ENCODE results near the gene PDIA5.

PDIA5 gene

DNA sequence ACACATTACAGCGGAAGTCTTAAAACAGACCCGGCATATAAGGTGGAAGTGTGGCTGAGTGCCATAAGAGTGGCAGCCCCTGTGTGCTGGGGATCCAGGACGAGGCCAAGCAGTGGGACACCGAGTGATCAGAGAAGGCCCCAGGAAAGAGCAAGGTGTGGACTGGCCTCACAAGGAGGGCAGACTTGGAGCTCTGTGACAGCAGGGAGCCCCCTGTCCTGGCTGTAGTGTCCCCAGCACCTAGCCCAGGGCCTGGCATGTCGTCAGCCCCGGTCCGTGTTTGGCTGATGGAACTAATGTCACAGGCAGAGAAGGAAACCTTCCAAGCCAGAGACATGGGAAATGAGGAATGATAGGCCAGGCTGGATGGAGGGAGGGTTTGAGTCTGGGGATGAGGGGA, 4.8 kb downstream of the PDIA5 start:
- no peak for DNase-seq (ENCODE audit: low spot score)

DNA sequence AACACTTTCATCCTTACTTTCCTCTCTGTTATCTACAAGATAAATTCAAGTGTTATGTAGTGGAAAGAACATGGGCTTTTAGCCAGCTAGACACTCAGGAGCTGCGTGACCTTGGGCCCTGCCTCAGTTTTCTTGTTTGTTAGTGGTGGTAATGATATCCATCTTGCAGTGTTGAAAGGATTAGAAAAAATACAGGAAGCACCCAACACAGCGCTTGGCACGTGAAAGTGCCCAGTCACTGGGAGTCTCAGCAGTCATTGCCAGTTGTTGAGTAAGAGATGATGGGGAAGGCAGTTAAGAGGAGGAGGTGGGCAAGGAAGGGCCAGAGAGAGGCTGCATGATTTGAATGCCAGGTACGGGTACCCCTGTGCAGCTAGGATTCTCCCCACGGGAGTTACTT, 5.3 kb downstream of the PDIA5 start:
- DNase-seq (ENCODE audit: low spot score): no peak

DNA sequence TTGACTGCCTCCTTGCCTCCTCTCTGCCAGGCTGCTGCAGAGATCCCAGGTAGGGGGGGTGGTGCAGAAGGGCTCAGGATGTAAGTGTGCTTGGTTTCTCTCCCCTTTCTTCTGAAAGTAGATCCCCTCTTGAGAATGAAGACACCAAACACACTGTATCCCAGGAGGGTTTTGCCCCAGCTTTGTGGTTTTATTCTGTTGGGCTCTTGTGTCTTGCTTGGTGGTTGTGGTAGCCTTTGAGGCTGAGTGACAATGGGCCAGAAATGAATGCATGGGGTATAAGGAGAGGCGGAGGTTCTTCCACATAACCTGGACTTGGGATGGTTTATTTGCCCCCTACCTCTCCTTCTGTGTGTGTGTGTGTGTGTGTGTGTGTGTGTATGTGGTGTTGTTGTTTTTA, 5.7 kb downstream of the PDIA5 start:
- no peak for DNase-seq (ENCODE audit: low spot score)

DNA sequence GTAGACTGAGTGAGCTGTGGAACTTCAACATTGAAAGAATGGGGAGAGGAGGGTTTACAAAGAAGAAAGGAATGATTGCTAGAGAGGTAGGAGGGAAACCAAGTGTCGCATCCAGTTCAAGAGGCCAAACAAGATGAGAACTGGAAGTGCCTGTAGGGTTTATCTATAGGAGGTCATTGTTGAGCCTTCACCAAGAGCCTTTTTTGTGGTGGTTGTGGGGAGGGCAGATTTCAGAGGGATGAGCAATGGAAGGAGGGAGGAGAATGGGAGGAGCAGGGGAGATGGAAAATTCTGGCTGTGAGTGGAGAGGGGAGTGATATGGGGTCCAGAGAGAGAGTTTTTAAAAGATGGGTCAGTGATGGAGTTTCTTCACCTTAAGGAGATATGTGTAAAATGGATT, 8.5 kb downstream of the PDIA5 start:
- no peak for DNase-seq (ENCODE audit: low spot score)

DNA sequence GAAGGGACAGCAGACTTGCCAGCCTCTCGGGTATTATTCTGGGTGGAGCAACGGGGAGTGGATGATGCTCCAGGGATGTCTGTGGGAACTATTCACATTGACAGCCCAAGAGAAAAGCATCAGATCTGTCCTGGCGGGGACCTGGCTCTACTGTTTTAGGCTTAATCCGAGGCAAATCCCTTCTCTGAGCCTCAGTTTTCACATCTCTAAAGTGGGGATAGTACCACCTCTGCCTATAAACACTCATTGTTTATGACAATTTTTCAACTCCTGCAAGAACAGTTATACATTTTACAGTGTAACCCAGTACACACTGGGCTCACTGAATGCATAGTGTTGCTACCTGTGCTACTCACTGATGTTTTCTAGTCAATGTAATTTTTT, 9.3 kb downstream of the PDIA5 start:
- no peak for DNase-seq (ENCODE audit: low spot score)

DNA sequence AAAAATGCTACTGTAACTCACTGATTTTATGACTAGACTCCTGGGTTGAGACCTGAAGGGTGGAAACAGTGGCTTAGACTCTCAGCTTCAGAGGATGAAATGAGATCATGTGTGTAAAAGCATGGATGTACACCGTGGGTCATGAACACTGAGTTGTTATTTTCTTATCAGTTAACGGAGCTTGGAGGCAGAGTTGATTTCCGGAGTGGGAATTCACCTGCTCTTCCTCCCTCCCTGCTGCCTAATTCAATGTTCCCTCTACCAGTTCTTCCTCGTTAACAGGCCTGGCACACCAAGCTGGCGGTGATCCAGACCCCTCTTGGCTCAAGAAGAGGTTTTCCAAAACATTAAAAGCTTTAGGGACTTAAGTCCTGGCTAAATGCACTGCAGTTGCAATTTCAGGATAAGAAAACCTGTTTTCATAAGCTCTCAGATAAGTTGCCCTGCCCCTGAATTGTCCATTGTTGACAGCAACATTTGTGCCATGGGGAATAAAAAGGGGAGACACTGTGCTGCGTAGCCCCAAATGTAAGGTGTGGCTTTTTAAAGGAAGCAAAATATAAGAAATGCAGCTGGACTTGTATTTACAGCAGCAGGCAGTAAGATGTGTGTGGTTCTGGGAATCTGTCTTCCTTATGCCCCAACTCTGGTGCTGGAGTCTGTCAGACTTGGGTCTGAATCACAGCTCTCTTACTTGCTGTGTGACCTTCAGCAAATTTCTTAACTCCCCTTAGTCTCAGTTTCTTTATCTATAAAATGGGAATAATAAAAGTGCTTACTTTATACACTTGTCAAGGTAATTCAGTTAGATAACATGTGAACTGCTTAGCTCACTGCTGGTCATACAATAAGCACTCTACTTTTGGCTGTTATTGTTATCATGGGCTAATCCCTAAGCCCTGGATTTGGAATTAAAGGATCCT, 9.9 kb downstream of the PDIA5 start:
- DNase-seq (ENCODE audit: low spot score): no peak

DNA sequence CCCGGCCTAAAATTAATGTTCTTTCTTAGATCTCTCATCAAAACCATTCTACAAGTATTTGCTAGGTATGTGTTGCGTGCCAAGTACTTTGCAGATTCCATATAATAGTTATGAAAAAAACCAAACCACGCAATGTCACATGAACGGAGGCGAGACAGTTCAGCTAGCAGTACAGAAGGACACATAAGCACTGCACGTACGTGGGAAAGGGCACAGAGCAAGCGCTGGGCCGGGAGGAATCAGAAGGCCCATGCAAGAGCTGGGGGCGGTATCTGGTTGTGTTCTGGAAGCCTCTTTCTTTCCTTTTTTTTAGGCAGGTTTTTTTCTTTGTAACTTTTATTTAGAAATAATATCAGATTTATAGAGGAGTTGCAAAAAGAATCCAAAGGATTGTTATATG, 11.3 kb downstream of the PDIA5 start:
- DNase-seq (ENCODE audit: low spot score): no peak

DNA sequence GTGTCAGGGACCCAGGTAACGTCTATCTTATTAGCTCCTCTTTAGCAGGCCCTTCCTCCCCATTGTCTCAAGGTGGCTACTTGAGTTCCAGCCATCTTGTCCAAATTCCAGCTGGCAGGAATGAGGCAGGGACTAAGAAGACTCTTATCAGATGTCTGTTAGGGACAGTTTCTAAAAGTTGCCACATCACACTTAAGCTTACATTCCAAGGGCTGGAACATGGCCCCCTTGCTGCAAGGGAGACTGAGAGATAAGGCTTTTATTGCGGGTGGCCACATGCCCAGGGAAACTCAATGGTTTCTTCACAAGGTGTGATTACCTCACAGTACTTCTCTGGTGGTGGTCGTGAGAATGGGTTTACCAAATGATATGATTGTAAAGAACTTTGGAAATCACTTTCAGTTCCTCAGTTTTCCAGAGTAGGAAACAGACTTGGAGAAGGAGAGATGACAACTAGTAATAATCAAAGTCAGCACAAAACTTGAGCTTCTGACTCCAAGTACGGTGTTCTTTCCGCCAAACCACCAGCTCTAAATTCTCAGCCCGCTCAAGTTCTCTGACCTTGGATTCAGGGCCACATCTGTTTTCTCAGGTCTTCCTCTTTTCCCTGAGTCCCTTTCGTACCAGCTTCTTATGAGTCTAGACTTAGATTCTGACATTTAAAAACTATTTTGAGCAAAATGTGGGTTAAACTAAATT, 14.2 kb downstream of the PDIA5 start:
- DNase-seq (ENCODE audit: low spot score): no peak

DNA sequence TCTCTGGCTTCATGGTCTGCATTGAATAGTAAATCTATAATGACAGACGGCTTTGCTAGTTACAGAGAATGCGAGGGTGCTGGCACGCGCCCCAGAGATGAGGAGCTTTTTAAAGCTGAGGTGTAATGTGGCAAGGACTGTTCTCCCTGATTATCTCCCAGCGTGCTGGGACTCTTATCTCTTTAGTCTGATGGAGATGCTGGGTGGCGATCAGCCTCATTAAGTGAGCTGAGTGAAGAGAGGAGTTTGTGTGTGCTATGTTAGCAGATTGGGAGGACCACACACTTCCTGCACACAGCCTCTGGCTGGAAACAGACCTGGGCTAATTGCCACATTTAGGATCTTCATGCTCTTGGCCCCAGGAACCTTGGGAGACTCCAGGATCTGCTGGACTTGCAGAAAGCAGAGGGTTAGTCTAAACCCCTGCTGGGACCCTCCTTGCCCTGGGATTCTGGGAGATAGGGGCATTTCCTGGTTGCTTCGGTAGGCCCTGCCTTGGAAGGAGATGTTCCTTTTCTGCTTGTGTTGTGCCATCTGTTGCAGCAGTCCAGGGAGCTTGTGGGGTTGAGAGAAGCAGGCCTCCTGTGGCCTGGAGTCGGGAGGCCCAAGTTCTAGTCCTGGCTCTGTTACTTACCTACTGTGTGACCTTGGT, 15.0 kb downstream of the PDIA5 start:
- DNase-seq (ENCODE audit: low spot score): no peak

DNA sequence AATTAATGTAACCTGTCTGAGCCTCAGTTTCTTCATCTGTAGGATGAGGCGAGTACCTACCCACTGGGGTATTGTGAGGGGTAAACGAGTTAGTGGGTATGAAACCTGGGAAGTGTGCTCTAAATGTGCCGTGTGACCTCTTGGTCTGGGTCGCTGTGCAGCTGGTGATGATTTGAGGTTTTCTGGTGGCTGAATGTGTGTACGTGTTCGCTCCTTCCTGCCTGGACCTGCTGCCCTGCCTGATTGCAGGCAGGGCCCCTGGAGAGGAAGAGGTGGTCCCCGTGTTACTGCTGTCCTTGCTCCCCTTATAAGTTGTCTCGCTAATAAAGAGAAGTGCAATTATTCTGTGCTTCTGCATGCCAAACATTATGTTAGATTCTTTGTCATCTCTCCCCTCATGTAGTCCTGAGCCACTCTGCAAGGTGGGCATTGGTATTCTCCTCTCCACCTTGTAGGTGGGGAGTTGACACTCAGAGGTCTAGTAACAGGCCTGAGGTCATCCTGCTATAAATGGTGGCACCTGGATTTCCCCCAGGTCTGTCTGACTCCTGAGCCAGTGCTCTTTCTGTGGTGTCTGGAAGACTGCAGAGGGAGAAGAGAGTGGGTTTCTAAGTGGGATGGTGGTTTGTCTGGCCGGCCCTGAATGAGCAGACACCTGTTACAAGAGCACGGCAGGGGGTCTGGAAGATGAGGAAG, 15.7 kb downstream of the PDIA5 start:
- DNase-seq (ENCODE audit: low spot score): no peak

DNA sequence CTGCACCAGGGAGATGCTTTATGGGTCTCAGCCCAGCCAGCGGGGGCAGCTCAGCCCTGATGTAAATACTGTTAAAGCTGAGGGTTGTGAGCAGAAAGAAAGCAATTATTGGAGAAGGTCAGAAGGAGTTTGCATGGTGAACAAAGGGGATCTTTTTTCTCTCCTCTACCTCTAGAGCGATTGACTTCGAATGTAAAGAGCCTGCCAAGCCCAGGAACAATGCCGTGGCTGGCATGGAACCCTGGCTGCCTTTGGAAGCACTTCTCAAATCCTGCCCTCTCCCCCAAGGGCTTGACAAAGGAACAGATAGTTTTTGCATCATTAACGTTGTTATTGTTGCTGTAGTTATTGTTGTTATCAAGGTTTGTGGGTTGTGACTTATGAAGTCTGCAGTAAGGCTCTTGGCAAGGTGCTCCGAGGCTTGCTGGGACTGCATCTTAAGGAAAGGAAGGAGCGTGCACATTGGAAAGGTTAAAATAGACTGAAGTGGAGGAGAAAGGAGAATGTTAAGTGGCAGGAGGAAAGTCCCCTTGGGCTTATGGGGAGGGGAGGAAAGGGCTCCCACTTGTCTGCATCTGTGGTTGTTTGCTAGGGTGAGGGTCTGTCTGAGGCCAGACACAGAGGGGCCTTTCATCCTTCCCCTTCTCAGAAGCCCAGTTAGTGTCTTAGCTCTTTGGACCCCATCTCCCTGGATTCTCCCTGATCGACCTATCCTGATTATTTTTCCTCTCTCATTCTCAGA, 16.7 kb downstream of the PDIA5 start:
- DNase-seq (ENCODE audit: low spot score): peak; percentile 33

DNA sequence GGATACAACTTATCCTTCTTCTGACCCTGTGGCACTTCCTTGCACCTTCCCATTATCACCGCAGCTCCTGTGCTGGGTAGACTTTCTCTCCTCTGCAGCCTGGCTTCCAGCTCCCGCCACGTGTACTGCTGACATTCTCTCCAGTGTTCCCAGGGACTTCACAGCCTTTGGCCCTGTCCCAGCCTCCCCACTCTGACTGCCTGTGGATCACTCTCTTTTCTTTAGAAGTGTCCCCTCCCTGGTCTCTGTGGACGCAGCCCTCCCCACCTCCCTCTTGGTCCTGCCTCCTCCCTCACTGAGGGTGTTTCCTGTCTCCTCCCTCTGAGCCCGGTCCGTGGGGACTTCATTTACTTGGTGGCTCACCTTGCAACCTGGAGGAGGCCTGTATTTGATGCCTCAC, 17.4 kb downstream of the PDIA5 start:
- peak; percentile 43 for DNase-seq (ENCODE audit: low spot score)

DNA sequence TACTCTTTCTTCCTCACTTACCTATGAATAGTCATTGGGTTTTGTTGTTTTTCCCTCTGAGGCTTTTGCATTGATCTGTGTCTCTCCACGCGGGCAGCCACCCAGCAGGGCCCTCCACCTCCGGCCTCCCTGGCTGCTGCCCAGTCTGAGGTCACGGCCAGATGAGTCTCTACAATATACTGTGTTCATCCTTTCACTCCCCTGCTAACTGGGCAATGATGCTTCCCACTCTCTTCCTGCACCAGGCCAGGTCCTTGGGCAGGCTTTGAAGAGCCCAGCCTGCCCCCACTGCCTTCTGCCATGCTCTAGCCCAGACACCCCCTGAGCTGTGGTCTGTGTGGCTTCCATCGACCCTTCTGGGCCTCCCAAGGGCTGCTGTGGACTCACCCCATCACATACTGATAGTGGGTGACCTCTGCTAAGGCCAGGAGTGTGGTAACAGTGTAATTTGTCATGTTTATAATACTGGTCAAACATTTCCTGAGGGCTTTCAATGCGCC, 18.0 kb downstream of the PDIA5 start:
- DNase-seq (ENCODE audit: low spot score): no peak

DNA sequence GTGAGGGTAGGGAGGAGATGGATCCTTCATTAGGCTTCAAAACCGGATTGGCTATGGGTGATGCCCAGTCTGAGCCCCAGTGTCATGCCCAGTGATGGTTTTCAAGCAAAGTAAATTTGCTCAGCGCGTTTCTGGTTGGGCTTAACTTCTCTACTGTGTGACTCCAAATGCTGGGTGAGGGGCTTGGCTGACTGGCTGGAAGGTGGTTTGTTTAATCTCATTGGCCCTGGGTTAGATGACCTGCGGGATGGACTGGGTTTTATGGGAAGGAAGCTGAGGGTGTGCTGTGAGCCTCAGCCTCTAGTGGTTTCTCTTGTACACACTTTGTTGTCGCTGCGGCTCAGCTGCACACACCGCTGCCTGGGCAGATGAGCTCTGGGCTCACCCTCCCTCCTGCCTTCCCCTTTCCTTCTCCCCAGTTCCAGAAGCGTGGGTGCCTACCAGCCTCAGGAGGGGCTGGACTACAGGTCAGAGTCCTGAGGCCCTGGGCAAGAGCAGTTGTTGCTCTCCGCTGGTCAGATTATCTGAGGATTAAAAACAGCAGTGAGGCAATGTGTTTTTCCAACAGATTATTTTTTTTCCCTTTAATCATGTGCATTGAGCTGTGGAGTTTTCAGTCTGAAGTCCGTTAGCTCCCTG, 18.6 kb downstream of the PDIA5 start:
- no peak for DNase-seq (ENCODE audit: low spot score)

DNA sequence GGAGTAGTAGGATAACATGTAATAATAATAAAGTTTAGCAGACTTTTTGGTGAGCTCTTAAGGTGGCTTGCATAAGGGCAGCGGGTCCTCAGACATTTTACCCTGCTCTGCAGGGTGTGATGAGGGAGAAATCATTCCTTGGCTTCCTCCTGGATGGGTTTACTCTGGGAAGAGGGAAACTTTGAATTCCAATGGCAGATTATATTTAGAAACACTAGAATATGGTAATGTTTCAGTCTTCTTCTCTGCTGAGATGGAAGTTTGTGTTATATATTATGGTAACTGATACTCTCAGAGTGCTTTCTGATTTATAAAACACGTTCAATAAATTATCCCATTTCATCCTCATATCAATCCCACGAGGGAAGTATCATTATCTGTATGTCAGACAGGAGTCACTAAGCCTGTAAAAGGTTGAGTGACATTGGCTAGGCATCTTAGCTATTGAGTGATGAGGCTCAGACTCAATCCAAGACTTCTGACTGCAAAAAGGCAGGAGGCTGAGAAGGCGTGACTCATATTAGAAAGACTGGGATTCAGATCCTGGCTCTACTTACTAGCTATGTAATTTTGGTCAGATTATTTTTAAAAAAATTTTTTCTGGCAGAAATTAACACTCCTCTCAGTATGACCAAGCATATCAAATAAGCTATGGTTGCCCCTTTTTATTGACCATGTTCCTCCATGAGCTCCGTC, 19.3 kb downstream of the PDIA5 start:
- DNase-seq (ENCODE audit: low spot score): no peak

DNA sequence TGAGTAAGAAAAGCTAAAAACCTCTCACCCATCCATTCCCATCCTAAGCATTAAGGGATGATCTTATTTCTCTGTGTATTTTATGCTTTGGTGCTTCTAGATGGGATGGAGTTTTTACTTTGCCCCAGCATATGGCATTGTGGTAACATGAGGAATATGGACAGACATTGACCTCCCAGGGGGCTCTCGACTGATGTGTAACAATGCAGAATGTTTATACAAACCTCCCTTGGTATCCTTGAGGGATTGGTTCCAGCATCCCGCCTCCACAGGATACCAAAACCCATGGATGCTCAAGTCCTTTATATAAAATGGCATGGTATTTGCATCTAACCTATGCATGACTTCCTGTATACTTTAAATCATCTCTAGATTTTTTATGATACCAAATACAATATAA, 21.6 kb downstream of the PDIA5 start:
- DNase-seq (ENCODE audit: low spot score): no peak

DNA sequence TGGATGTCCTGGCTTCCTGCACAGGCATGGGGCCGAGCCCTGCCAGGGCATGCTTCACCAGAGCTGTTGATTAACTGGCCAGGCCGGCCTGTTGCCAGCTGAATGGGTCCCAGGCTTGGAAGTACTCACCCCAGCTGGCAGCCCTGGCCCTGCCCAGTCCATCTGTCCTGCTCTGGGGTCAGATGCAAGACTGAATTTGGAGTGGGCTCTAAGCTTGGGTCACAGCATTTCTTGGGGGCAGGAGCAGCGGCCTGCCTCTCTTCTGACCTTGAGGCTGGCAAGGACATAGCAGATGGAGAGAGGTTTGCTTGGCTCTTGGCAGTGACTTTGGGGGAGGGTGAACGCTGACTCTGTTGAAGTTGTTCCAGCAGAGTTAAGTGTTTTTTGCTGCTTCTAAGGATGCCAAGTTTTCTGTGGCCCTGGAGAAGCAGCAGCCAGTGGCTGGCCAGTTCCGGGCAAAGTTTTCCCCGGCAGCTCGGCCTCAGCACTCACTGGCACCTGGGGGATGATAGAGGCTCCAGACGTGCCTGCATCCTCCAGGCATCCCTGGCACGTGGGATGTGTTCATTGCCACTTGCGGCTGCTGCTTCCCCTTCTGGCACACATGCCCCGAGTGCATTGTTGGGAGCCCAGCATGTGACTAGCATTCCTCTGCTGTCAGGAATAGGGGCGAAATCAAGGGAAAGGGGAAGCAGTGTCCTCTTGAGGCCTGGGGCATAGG, 22.9 kb downstream of the PDIA5 start:
- no peak for DNase-seq (ENCODE audit: low spot score)

DNA sequence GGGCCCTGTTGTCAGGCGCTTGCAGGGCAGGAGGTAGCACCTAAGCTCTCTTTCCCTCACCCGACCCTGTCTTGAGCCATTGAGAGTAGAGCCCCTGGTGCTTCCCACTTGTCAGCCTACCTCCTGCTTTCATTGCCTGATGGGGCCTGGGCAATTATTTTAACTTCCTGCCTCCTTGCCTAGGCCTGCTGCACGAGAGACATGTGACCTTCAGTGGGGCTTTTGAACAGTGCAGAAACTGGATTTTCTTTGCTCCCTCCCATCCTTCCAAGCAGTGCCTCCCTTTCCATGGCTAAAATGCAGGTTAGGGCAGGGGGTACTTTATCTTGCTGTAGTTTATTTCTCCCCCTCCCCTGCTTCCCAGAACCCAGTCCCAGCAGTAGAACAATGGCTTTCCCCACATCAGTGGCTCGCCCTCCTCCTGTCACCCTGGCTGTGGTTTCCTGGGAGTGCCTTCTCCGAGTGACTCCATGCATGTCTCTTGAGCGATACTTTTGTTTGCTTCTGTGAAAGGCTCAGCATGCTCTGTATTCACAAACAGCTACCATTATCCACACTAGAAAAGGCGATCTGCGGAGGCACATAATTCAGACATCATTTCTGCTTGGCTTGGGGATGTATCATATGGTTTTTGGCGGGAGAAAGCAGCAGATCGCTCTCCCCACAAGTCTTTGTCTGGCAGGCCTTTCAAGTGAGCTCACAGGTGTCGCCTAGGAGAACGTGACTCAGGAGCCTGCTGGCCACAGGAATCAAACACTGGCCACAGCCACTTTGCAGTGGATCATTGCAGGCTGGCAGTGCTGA, 24.1 kb downstream of the PDIA5 start:
- DNase-seq (ENCODE audit: low spot score): no peak

DNA sequence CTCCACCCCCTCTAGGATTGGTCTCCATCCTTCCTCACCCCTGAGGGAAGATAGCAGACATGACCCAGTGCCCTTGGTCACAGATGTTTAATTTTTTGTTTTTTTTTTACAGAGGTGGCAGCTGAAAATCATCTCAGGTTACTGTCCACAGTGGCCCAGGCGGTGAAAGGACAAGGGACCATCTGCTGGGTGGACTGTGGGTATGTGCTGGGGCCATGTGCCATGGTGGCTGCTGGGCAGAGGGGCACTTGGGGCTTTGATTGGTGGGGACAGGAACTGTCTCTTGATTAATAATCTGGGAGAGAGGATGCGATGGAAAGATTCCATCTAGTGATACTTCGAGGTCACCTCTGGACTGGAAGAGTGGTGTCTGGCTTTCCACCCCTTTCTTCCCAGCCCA, 25.4 kb downstream of the PDIA5 start:
- no peak for DNase-seq (ENCODE audit: low spot score)
